Measurements from ENCODE around the gene PAGE2B.

PAGE2B gene

GRCh38 chrX:55127692-55128091 is 52.9 kb downstream of the PAGE2B start:
- no peaks in the 10 kb centered on the region for H3K9me3 Mint-ChIP-seq
- ATAC-seq (no peak), DNase-seq (no peak)
- H3K4me1 Mint-ChIP-seq, result no peaks in the 10 kb centered on the region
- peaks cover 2% of the 10 kb centered on the region for H3K27me3 Mint-ChIP-seq
- H3K4me3 Mint-ChIP-seq, result no peak overlapping the region
- H3K27ac Mint-ChIP-seq, result no peak overlapping the region
- no peaks in the 10 kb centered on the region for H3K36me3 Mint-ChIP-seq (ENCODE audit: low read depth)
